Measurements from ENCODE around the gene LYG1.

LYG1 gene

GRCh38 chr2:99261242-99261641 is 39.8 kb downstream of the LYG1 start:
- no peak for DNase-seq

GRCh38 chr2:99260184-99260583 is 40.8 kb downstream of the LYG1 start:
- no peak for DNase-seq

GRCh38 chr2:99259465-99259864 is 41.5 kb downstream of the LYG1 start:
- no peak for DNase-seq

- DNase-seq: no peak
Observed at GRCh38 chr2:99256677-99257076, 44.3 kb downstream of the LYG1 start.

GRCh38 chr2:99255491-99256318 is 45.3 kb downstream of the LYG1 start, which contains the start of gene LYG2:
Gene LYG2, minus strand, starts transcription at chr2:99255666. Its CDS starts 1,406 bp downstream, at chr2:99254260.
- no peak for DNase-seq

- no peak for DNase-seq
Observed at GRCh38 chr2:99249951-99250350, 51.0 kb downstream of the LYG1 start.

GRCh38 chr2:99242151-99242550 is 58.8 kb downstream of the LYG1 start:
- DNase-seq: no peak

- no peak for DNase-seq
Observed at GRCh38 chr2:99240431-99240830, 60.6 kb downstream of the LYG1 start.

- no peak for DNase-seq
Observed at GRCh38 chr2:99238599-99238998, 62.4 kb downstream of the LYG1 start.
